ENCODE results near the gene GRIP1.

DNA sequence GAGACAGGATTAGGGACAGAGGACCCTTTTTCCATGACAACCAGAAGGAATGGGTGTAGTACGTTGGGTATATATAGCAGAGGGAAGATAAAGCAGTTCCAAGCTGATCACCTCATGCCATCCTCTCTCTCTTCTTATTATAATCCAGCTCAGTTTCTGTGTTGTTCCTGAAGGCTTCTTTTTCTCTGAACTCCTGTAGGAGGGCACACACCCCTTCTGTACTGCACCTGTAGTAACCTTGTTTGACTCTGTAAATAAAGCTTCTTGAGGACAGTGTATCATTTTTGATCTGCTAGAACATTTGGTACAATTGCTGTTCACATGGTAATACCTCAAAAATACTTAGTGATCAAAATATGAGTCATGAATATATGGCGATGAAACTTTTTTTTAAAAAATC, 343.1 kb downstream of the GRIP1 start:
- TF ChIP-seq ZNF274 (IDR thresholded peaks at IDR 0.05; ENCODE audit: low read depth, low read length) (no peak), SUZ12 (IDR thresholded peaks at IDR 0.05; ENCODE audit: extremely low read depth, insufficient read depth, insufficient read length) (no peak), YY1 (IDR thresholded peaks at IDR 0.05; ENCODE audit: insufficient read depth, insufficient read length) (no peak)

All from NT2/D1 (cell line).